DMS 273 (cell line): Measurements from ENCODE around the gene FAM210A.
"Not testable (repeated sequence)": the region's sequence is repeated elsewhere in the genome, so short reads cannot be mapped to it uniquely, and the experiment has no call there.

Source experiments
- DNase-seq: peaks from one replicate; lab custom pipeline; 2025; ENCODE audit not compliant: unreplicated experiment; lab: John Stamatoyannopoulos, UW

Gene FAM210A

GRCh38 chr18:13710414-13710831 lies 15.9 kb downstream of the FAM210A start:
- no peak for DNase-seq

- peak; percentile 40 for DNase-seq
Observed at GRCh38 chr18:13703899-13704298, 22.5 kb downstream of the FAM210A start.

- no peak for DNase-seq
Observed at GRCh38 chr18:13700153-13700552, 26.2 kb downstream of the FAM210A start.

- DNase-seq: no peak
Observed at GRCh38 chr18:13696961-13697360, 29.4 kb downstream of the FAM210A start.

GRCh38 chr18:13695337-13695736 lies 31.0 kb downstream of the FAM210A start:
- DNase-seq: not testable (repeated sequence)

- DNase-seq: not testable (repeated sequence)
Observed at GRCh38 chr18:13690060-13690459, 36.3 kb downstream of the FAM210A start.

GRCh38 chr18:13688191-13689136 lies 37.9 kb downstream of the FAM210A start:
- no peak for DNase-seq

GRCh38 chr18:13684546-13684945 lies 41.8 kb downstream of the FAM210A start:
- DNase-seq: no peak

- no peak for DNase-seq
Observed at GRCh38 chr18:13681701-13682100, 44.7 kb downstream of the FAM210A start.

- DNase-seq: peak; percentile 51
Observed at GRCh38 chr18:13680612-13681011, 45.7 kb downstream of the FAM210A start.

GRCh38 chr18:13677350-13677749 lies 49.0 kb downstream of the FAM210A start:
- DNase-seq: not testable (repeated sequence)

GRCh38 chr18:13676471-13676870 lies 49.9 kb downstream of the FAM210A start:
- DNase-seq: no peak

- DNase-seq: no peak
Observed at GRCh38 chr18:13672657-13673056, 53.7 kb downstream of the FAM210A start.

GRCh38 chr18:13661779-13662256 lies 64.5 kb downstream of the FAM210A start:
- DNase-seq: no peak

- no peak for DNase-seq
Observed at GRCh38 chr18:13661051-13661778, 65.1 kb downstream of the FAM210A start.

GRCh38 chr18:13660510-13660909 lies 65.8 kb downstream of the FAM210A start:
- DNase-seq: peak; percentile 9

GRCh38 chr18:13658436-13659204 lies 67.7 kb downstream of the FAM210A start:
- no peak for DNase-seq

GRCh38 chr18:13657974-13658373 lies 68.4 kb downstream of the FAM210A start:
- no peak for DNase-seq

GRCh38 chr18:13653746-13654433 lies 72.5 kb downstream of the FAM210A start:
- DNase-seq: peak; percentile 62
